GM19438 (cell line): ENCODE data around the gene C5.

ENCODE experiments used
- ATAC-seq: cut with Tn5 transposase; IDR thresholded peaks from one replicate; pipeline ENCODE4 v1.9.1; 2021; ENCODE audit warnings: low read depth; ENCODE audit not compliant: unreplicated experiment

Gene C5

DNA sequence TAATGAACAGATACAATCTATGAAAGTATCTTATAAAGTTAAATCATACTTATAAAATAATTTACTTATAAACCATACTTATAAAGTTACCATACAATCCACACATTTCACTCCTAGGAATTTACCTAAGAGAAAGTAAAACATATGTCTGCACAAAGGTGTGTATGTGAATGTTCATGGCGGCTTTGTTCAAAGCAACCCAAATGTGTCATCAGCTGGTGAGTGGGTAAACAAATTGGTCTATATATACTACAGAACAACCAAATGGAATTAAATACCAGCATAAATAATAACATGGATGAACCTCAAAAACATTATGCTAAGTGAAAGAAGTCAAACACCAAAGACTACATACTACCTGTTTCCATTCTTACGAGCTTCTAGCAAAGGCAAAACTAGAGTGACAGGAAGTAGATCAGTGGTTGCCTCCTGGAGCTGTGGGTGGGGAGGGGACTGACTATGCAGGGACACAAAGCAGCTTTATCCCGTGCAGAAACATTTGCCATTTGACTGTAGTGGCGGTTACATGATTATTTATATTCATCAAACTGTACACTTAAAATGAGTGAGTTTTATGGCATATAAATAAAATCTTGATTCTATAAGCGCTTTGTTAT lies 134.1 kb downstream of the C5 start:
- no peak for ATAC-seq

DNA sequence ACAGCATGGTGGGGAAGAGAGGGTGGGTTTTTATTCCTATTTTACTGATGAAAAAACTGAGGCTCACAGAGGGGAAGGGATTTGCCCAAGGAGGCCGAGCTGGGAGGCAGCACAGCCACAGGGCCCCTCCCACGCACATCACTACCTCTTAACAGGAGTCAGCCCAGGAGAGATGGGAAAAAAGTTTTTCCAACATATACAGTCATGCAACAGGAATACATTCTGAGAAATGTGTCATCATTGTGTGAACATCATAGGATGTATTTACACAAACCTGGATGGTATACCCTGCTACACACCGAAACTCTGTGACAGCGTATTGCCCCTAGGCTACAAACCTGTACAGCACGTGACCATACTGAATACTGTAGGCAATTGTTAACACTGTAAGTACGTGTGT lies 135.1 kb downstream of the C5 start:
- ATAC-seq = no peak

DNA sequence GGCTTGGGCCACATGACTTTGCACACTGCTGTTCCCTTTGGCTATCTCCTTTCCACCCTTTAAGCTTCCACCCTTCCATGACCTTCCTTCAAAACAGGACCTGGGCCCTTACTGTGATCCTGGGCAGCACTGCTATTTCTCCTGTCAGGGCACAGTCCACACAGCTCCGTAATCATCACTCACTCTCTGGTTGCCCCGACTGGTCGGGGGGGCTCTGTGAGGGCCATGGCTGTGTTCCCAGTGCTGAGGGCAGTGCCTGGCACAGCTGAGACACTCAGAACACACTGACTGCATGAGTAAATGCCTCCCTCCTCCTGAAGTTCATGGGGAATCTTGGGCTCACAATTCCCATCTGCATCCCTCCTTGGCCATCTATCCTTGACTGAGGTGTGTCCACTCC lies 135.7 kb downstream of the C5 start:
- no peak for ATAC-seq

DNA sequence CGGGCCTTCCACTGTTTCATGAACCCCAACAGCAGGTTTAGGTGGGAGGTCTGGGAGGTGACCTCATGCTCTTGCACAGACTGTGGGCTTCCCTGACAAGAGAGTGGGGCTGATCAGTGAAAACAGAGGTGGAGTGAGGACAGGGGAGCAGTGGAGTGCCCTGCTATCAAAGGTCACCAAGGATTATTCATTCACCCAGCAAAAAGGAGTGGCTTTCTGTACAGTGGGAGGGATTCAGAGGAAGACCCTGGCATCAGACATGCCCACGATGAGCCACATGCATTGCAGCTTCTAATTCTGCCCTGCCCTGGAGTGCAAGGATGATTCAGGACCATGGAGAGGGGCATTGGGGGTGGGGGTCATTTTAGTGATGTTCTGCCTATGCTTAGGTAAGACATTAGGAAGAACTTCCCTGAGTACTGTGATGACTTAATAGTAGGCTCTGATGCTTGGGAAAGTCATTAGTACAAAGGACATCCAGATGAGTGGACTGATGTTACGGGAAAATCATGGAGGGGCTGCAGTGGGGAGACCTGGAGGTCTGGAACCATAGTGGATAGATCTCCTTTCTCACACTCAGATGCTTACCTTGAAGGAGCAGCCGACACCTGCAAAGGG lies 136.3 kb downstream of the C5 start:
- ATAC-seq = no peak

DNA sequence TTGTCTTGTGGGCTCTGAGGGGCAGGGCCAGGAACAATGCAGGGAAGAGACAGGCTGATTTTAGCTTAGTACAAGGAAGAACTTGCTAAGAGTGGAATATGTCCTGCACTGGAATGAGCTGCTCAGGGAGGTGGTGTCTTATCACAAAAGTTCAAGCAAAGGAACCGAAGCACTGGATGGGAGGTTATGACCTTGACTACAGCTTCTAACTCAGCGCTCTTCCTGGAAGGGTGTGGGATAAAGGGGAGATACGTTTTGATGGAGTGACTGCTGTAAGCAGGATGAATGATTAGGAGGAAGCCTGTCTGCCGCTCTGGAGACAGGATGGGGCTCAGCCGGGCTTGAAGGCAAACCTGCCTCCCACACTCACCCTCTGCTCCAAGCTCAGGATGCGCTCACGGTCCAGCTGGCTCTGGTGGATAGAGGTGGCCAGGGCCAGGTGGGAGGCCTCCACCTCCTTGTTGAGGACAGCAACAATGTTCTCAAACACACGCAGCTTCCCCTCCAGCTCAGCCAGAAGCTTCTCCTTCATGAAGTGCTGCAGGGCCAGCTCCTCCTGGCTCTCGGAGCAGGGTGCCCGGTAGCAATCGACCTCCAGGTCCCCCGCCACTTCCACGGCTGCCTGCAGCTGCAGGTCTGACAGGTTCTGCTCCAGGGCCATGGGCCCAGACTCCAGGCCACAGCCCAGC lies 137.0 kb downstream of the C5 start:
- no peak for ATAC-seq

DNA sequence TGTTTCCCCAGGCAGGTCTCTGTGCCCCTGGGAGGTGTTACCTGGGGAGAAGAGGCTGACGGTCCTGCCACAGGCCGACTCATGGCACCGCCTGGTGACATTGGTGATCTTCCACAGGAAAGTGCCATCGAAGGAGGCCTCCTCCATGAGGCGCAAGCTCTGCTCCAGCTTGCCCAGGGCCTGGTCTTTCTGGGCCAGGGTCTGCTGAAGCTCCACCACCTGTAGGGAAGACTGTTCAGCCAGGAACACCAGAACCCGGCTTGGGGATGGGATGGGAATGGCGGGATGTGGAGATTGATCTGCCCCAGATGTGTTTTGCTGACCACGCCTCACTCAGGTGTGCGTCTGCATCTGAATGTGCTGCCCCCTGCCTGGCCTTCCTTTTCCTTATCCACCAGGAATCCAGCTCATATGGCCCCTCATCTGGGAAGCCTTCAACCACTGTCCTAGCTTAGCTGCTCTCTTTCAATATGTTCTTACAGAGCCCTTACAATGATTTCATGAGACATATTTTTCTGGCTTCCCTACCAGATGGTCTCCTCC lies 138.7 kb downstream of the C5 start:
- ATAC-seq = no peak

DNA sequence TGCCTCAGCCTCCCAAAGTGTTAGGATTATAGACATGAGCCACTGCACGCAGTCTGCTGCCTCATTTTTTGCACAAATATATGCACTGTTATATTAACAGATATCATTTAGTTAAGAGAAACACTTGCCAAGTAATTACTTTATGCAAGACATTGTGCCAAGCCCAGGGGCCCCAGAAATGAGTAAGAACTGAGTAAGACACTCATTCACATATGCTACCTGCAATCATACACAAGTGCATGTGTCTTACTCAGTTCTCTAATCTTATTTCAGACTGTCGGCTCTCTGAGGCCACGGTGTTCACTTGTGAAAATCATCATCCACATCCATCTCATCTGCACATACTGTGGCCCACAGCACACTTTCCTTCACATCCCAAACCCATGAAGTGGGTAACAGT lies 139.4 kb downstream of the C5 start:
- no peak for ATAC-seq

DNA sequence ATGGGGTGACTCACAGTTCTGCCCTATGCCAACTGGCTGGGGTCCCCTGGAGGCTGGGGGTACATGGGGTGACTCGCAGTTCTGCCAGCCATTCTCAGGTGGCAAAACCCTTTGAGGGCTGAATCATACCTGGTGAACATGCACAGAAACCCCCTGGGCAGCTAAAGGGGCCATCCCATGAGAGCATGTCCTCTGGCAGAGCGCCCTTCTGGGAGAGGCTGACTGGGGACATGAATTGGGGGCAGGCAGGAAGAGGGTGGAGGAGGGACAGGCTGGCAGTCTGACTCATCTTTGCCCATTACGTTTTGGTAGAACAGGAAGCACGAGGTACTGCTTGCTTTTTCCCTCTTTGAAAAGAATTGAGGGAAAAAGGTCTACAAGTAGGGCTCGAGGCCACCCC lies 140.2 kb downstream of the C5 start:
- ATAC-seq = no peak

DNA sequence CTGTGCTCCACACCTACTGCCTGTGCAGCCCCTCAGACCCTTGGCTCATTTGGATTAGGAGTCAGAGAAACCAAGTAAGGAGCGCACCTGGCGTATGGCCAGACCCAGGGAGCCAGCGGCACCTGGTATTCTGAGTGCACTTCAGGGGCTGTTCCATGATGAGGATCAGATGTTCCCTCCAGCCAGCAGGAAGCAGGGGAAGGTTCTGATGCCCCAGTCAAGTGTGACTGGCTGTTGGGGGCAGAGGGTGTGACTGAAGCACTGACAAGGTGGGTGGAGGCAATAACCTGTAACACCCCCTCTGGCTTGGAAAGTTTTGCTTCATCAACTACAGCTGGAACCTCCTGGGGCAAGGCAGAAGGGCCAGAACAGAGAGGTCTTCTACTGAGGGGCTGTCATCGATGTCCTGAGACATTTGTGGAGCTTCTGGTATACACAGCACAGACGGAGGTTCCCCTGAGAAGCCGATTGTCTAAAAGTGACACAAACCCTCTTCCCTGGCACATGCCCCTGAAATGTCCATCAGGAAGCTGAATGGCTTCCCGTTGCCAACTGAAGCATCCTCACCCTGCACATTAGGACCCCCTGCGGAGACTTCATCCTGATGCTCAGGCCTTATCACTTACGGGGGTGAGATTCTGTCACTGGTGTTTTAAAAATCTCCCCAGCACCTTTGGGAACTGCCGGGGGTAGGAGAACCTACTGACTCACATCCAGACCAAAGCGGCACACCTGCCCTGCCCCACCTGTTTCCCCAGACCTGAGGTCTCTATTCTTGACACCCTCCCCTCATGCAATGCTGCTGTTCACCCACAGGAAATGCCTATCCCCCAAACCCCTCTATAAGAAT lies 144.5 kb downstream of the C5 start:
- no peak for ATAC-seq

DNA sequence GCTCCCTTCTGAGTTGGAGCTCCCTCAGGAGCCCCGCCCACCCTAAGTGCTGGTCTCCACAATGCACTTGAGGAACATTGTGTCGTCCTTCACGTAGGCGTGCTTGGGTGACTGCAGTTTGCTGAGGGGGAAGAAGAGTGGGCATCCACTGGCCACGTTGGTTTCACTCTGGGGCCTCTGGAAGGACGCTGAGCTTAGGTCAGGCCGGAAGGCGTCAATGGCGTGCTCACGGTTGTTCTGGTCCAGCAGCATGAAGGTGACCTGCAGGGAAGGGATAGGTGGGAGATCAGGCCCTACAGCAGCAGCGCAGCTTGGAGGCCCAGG lies 145.1 kb downstream of the C5 start:
- ATAC-seq = no peak

DNA sequence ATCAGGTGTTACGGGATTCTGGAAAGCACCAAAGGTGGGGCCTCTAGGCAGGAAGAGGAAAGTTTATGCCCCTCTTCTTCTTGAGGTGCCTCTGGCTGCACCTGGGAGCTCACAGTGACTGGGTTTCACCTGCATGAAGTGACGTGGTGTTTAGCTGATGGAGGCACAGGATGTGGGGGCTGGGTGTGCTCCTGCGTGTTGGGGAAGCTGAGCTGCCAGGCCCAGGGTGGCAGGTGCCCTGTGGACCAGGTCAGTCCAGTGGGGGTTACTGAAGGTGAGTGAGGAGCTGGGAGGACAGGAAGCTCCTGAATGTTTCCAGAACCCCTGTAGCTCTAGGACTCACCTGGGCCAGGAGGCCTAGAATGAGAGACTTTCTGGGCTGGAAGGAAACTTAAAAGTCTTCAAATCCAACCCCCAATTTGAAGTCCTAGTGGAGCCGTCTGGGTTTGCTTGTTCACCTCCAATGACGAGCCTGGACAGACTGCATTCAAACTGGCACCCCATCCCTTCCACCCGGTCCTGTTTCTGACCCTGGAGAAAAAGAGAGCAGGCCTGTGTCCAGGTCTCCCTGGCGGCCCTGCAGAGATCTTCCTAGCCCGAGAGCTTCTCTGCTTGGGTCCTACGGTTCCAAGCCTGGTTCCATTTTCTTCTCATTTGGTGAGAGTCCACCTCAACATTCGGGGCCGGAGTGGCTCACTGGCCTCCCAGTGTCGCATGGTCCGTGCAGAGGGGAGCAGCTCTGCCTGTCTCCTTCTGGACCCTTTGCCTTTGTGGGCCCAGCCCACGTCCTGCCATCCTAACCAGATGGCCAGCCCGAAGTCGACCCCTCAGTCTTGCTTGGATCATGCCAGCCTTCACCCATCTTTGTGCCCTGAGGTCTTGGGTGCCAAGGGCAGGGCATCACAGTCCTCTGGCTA lies 145.8 kb downstream of the C5 start:
- no peak for ATAC-seq

DNA sequence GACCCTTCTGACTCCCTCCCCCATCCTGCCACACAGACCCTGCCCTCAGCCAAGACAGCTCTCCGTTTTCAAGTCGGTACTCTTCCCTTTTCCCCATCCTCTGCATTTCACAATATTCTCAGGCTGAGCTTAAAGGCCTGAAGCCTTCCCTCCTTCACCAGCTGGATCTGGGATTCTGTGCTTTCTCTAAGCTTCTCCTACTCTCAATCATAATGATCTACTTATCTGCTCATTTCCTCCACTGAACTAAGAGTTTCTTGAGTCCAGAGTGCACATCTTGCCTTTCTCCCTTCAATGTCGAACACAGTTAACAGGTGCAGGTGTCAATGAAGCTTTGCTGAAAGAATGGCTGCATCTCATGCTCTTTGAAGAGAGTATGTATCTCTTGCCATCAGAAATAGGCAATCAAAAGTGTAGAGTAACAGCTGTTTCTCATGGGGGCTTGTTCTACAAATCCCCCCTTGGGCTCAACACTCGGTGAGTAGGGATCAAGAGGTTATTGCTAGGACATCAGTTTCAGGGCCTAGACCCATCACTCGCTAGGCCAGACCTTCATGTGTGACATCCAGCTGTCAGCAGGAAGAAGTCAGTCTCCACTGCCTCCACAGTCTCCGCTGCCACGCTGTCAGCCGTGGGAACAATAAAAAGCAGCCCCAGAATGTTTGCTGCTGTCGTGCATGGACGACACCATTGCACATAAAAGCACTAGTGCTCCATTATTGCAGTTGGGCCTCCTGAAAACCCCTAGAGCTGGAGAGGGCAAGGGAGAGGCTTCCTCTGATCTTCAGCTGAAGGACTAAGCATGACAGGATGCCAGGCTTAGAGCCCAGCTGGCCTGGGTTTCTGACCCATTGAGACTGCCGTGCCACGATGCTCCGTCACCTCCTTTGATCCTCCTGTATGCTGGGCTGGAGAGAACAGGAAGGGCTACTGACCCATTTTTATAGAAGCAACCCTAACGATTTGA lies 147.2 kb downstream of the C5 start:
- ATAC-seq = no peak
